HEK293T (cell line): ENCODE results near the gene SLC12A7.

Experiments used
- ARNT ChIP-seq: fragments of 450-650 bp; IDR thresholded peaks from 2 replicates; pipeline ENCODE4 v1.6.1; 2017; ENCODE audit warnings: mild to moderate bottlenecking
- BHLHE40 ChIP-seq: fragments of 450-650 bp; IDR thresholded peaks from 2 replicates; pipeline ENCODE4 v1.6.1; 2016; ENCODE audit warnings: mild to moderate bottlenecking, moderate library complexity, borderline replicate concordance
- ELF4 ChIP-seq: fragments of 450-650 bp; IDR thresholded peaks from 2 replicates; pipeline ENCODE4 v1.6.1; 2017; ENCODE audit warnings: antibody characterized with exemption
- FOXK2 ChIP-seq: fragments of 450-650 bp; IDR thresholded peaks from 2 replicates; pipeline ENCODE4 v1.6.1; 2016; ENCODE audit warnings: mild to moderate bottlenecking
- FOXM1 ChIP-seq: fragments of 450-650 bp; IDR thresholded peaks from 2 replicates; pipeline ENCODE4 v1.6.1; 2017; ENCODE audit warnings: mild to moderate bottlenecking, borderline replicate concordance
- HDGF ChIP-seq: fragments of 450-650 bp; IDR thresholded peaks from 2 replicates; pipeline ENCODE4 v1.6.1; 2017; ENCODE audit warnings: antibody characterized with exemption, borderline replicate concordance
- L3MBTL2 ChIP-seq: fragments of 450-650 bp; conservative IDR thresholded peaks from 2 replicates; pipeline ENCODE4 v1.6.1; 2016; ENCODE audit warnings: mild to moderate bottlenecking
- NFRKB ChIP-seq: fragments of 450-650 bp; IDR thresholded peaks from 2 replicates; pipeline ENCODE4 v1.6.1; 2016; ENCODE audit warnings: mild to moderate bottlenecking, moderate library complexity
- SP1 ChIP-seq: fragments of 450-650 bp; IDR thresholded peaks from 2 replicates; pipeline ENCODE4 v1.6.1; 2017
- SUZ12 ChIP-seq: fragments of 450-650 bp; IDR thresholded peaks from 2 replicates; pipeline ENCODE4 v1.6.1; 2016; ENCODE audit warnings: mild to moderate bottlenecking
- ZNF384 ChIP-seq: fragments of 450-650 bp; IDR thresholded peaks from 2 replicates; pipeline ENCODE4 v1.6.1; 2016
- TF ChIP-seq, protein P1 (sequence below): fragments of 450-650 bp; IDR thresholded peaks from 2 replicates; pipeline ENCODE4 v1.6.1; 2016

DNA sequence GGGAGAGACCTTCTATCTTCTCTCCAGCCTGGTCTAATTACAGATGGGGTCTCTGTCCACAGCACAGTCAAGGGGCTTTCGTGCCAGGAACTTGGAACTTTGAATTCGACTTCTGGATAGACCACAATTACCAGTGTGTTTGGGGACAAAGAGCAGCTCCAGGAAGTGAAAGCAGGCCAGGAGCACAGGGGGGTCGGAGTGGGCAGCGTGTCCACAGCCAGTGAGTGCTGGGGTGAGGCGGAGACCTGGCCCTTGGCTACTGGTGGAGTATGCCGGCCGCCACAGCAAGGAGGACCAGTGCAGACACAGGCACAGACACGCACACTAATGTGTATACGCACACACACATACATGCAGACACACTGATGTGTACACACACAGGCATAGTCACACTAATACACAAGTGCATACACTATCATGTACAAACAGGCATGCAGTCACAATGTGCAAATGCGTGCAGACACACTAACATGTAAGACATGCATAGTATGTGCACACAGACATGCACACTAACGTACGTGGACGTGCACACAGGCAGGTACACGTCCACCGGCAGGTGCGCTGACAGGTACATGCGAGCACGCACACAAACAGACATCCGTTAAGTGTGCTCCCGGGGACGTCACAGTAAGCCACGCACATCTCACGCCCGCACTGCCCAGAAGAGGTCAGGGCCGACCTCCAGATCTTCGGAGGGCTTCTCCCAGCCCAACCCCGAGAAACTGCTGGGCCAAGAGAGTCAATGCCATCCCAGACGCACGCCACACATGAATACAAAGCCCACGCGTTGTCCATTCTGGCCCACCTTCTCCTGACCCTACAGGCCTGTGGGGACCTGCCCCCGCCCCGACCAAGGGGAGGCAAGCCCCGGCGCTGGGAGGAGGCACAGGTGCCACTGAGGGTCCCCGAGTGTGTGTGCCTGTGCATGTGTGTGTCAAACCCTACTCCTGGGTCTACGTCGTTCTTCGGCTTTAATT, 56.8 kb downstream of the SLC12A7 start:
- TF ChIP-seq SUZ12, result no peak
- TF ChIP-seq BHLHE40, result no peak
- TF ChIP-seq SP1, result no peak
- TF ChIP-seq ELF4, result no peak
- TF ChIP-seq, protein P1, sequence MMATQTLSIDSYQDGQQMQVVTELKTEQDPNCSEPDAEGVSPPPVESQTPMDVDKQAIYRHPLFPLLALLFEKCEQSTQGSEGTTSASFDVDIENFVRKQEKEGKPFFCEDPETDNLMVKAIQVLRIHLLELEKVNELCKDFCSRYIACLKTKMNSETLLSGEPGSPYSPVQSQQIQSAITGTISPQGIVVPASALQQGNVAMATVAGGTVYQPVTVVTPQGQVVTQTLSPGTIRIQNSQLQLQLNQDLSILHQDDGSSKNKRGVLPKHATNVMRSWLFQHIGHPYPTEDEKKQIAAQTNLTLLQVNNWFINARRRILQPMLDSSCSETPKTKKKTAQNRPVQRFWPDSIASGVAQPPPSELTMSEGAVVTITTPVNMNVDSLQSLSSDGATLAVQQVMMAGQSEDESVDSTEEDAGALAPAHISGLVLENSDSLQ, result no peak
- no peak for TF ChIP-seq HDGF
- TF ChIP-seq ARNT, result no peak
- no peak for TF ChIP-seq NFRKB
- no peak for TF ChIP-seq FOXK2
- no peak for TF ChIP-seq L3MBTL2
- TF ChIP-seq FOXM1, result no peak
- no peak for TF ChIP-seq ZNF384
